Astrocyte (in vitro differentiated cells and primary cell): ENCODE data around the gene RMND1. TPM values are rescaled to one million over a fixed set of nuclear protein-coding genes. Genes with fewer than 3 reads are reported as not detected.

Source experiments
- DNase-seq: peaks from one replicate; pipeline ENCODE4 v3.0.0-alpha.2; 2010; ENCODE audit warnings: low read depth
- FAIRE-seq: peaks from 2 replicates; lab custom pipeline; 2011; peaks lifted over from hg19 to GRCh38; lab: Jason Lieb, UNC
- H2AFZ ChIP-seq: 2 replicates; pipeline ENCODE4 v1.6.0; 2012; ENCODE audit warnings: low read depth, low read length, inconsistent platforms
- H3K27ac ChIP-seq: 2 replicates; pipeline ENCODE4 v1.5.1; 2011; ENCODE audit warnings: low read depth, low read length, inconsistent platforms
- H3K27me3 ChIP-seq: 2 replicates; pipeline ENCODE4 v1.6.0; 2011; ENCODE audit warnings: low read length, inconsistent platforms; ENCODE audit not compliant: insufficient read depth
- H3K36me3 ChIP-seq: 2 replicates; pipeline ENCODE4 v1.5.1; 2011; ENCODE audit warnings: low read length, inconsistent platforms; ENCODE audit not compliant: insufficient read depth
- H3K4me1 ChIP-seq: 2 replicates; pipeline ENCODE4 v1.5.1; 2011; ENCODE audit warnings: low read length, inconsistent platforms; ENCODE audit not compliant: insufficient read depth
- H3K4me2 ChIP-seq: 2 replicates; pipeline ENCODE4 v1.6.0; 2012; ENCODE audit warnings: low read length, inconsistent platforms
- H3K4me3 ChIP-seq: 2 replicates; pipeline ENCODE4 v1.5.1; 2011; ENCODE audit warnings: low read depth, mild to moderate bottlenecking, low read length, inconsistent platforms; ENCODE audit not compliant: insufficient read depth
- H3K79me2 ChIP-seq: 2 replicates; pipeline ENCODE4 v1.6.0; 2012; ENCODE audit warnings: mild to moderate bottlenecking, low read length, inconsistent platforms; ENCODE audit not compliant: insufficient read depth
- H3K9ac ChIP-seq: 2 replicates; pipeline ENCODE4 v1.6.0; 2012; ENCODE audit warnings: mild to moderate bottlenecking, low read length, inconsistent platforms
- H3K9me3 ChIP-seq: 2 replicates; pipeline ENCODE4 v1.5.1; 2012; ENCODE audit warnings: low read depth, mild to moderate bottlenecking, low read length, inconsistent platforms; ENCODE audit not compliant: insufficient read depth
- H4K20me1 ChIP-seq: 2 replicates; pipeline ENCODE4 v1.6.0; 2012; ENCODE audit warnings: low read length, inconsistent platforms; ENCODE audit not compliant: insufficient read depth
- H3K27ac Mint-ChIP-seq: one replicate; pipeline ENCODE4 v1.8.0; 2021; ENCODE audit warnings: mild to moderate bottlenecking, mixed read lengths; ENCODE audit not compliant: unreplicated experiment
- H3K27me3 Mint-ChIP-seq: one replicate; pipeline ENCODE4 v1.8.0; 2021; ENCODE audit warnings: low read depth, mixed read lengths; ENCODE audit not compliant: unreplicated experiment
- H3K36me3 Mint-ChIP-seq: one replicate; pipeline ENCODE4 v1.8.0; 2021; ENCODE audit warnings: low read depth, mixed read lengths; ENCODE audit not compliant: unreplicated experiment
- H3K4me1 Mint-ChIP-seq: one replicate; pipeline ENCODE4 v1.8.0; 2021; ENCODE audit warnings: low read depth, mixed read lengths; ENCODE audit not compliant: unreplicated experiment
- H3K4me3 Mint-ChIP-seq: one replicate; pipeline ENCODE4 v1.8.0; 2021; ENCODE audit warnings: mild to moderate bottlenecking, moderate library complexity, mixed read lengths; ENCODE audit not compliant: unreplicated experiment
- H3K9me3 Mint-ChIP-seq: one replicate; pipeline ENCODE4 v1.8.0; 2021; ENCODE audit warnings: mild to moderate bottlenecking, mixed read lengths; ENCODE audit not compliant: unreplicated experiment
- CTCF ChIP-seq: IDR thresholded peaks from 2 replicates; pipeline ENCODE4 v1.5.1; 2011; ENCODE audit warnings: low read depth, mild to moderate bottlenecking, inconsistent platforms, low read length, moderate library complexity; ENCODE audit not compliant: insufficient read depth
- EZH2 ChIP-seq: IDR thresholded peaks from 2 replicates; pipeline ENCODE4 v1.6.1; 2012; ENCODE audit warnings: mild to moderate bottlenecking, low read length, inconsistent platforms; ENCODE audit not compliant: insufficient read depth
- total RNA-seq: library from RNA; stranded (reverse); gene quantifications from 2 replicates; pipeline ENCODE4 v1.2.1, GENCODE V29; 2021

The RMND1 gene
- total RNA-seq, 1 donor from 2014 or later = 25.9 TPM

GRCh38 chr6:151414641-151415260, 37.2 kb downstream of the RMND1 start:
- no peaks in the 10 kb centered on the region for H3K4me1 ChIP-seq
- H3K79me2 ChIP-seq = no peaks in the 10 kb centered on the region
- peaks cover 34% of the 10 kb centered on the region for H3K36me3 Mint-ChIP-seq
- no peaks in the 10 kb centered on the region for H3K27me3 ChIP-seq
- H4K20me1 ChIP-seq = no peaks in the 10 kb centered on the region
- H2AFZ ChIP-seq = no peak overlapping the region
- FAIRE-seq (no peak), DNase-seq (no peak)
- TF ChIP-seq CTCF (no peak), EZH2 (no peak)
- no peak overlapping the region for H3K4me3 ChIP-seq
- no peaks in the 10 kb centered on the region for H3K4me1 Mint-ChIP-seq
- no peaks in the 10 kb centered on the region for H3K9me3 ChIP-seq
- no peak overlapping the region for H3K9ac ChIP-seq
- no peak overlapping the region for H3K27ac Mint-ChIP-seq
- no peak overlapping the region for H3K4me3 Mint-ChIP-seq
- no peak overlapping the region for H3K4me2 ChIP-seq
- no peaks in the 10 kb centered on the region for H3K27me3 Mint-ChIP-seq
- H3K27ac ChIP-seq = no peak overlapping the region
- peaks cover 3% of the 10 kb centered on the region for H3K9me3 Mint-ChIP-seq
- peaks cover 31% of the 10 kb centered on the region for H3K36me3 ChIP-seq

GRCh38 chr6:151413372-151414145, 38.4 kb downstream of the RMND1 start:
- H3K27ac Mint-ChIP-seq = no peak overlapping the region
- H3K27ac ChIP-seq = no peak overlapping the region

More at GRCh38 chr6:151413372-151414145, 38.4 kb downstream of the RMND1 start:
- Mint-ChIP-seq H3K36me3 (peaks cover 40% of the 10 kb centered on the region), H3K4me3 (no peak overlapping the region), H3K9me3 (peaks cover 3% of the 10 kb centered on the region), H3K27me3 (no peaks in the 10 kb centered on the region), H3K4me1 (no peaks in the 10 kb centered on the region)
- no peaks in the 10 kb centered on the region for H3K9me3 ChIP-seq
- no peak overlapping the region for H2AFZ ChIP-seq
- no peak overlapping the region for H3K4me3 ChIP-seq
- peaks cover 35% of the 10 kb centered on the region for H3K36me3 ChIP-seq
- no peaks in the 10 kb centered on the region for H3K27me3 ChIP-seq
- H3K4me2 ChIP-seq = no peak overlapping the region
- no peak overlapping the region for H3K9ac ChIP-seq
- TF ChIP-seq CTCF (no peak), EZH2 (no peak)
- no peaks in the 10 kb centered on the region for H3K79me2 ChIP-seq
- peaks cover 4% of the 10 kb centered on the region for H4K20me1 ChIP-seq
- no peaks in the 10 kb centered on the region for H3K4me1 ChIP-seq
- DNase-seq = no peak
- FAIRE-seq = no peak
